ENCODE measurements around the gene GLG1.
A peak's percentile ranks its signal among the peaks of the same experiment; 100 is the strongest.
"Not testable (repeated sequence)": the region's sequence is repeated elsewhere in the genome, so short reads cannot be mapped to it uniquely, and the experiment has no call there.

The GLG1 gene

GRCh38 chr16:74412138-74412774 is 194.7 kb downstream of the GLG1 start:
- H3K36me3 Mint-ChIP-seq (ENCODE audit: low read depth); H3K4me1 Mint-ChIP-seq (ENCODE audit: low read depth); H3K27me3 Mint-ChIP-seq; H3K27ac Mint-ChIP-seq; H3K9me3 Mint-ChIP-seq; H3K4me3 Mint-ChIP-seq; intact Hi-C loops (cut with micrococcal nuclease): not testable (repeated sequence)

GRCh38 chr16:74410981-74411380 is 195.9 kb downstream of the GLG1 start:
- H3K36me3 Mint-ChIP-seq (ENCODE audit: low read depth); H3K27me3 Mint-ChIP-seq; intact Hi-C loops (cut with micrococcal nuclease); H3K4me3 Mint-ChIP-seq; H3K27ac Mint-ChIP-seq; H3K9me3 Mint-ChIP-seq; H3K4me1 Mint-ChIP-seq (ENCODE audit: low read depth): not testable (repeated sequence)

DNA sequence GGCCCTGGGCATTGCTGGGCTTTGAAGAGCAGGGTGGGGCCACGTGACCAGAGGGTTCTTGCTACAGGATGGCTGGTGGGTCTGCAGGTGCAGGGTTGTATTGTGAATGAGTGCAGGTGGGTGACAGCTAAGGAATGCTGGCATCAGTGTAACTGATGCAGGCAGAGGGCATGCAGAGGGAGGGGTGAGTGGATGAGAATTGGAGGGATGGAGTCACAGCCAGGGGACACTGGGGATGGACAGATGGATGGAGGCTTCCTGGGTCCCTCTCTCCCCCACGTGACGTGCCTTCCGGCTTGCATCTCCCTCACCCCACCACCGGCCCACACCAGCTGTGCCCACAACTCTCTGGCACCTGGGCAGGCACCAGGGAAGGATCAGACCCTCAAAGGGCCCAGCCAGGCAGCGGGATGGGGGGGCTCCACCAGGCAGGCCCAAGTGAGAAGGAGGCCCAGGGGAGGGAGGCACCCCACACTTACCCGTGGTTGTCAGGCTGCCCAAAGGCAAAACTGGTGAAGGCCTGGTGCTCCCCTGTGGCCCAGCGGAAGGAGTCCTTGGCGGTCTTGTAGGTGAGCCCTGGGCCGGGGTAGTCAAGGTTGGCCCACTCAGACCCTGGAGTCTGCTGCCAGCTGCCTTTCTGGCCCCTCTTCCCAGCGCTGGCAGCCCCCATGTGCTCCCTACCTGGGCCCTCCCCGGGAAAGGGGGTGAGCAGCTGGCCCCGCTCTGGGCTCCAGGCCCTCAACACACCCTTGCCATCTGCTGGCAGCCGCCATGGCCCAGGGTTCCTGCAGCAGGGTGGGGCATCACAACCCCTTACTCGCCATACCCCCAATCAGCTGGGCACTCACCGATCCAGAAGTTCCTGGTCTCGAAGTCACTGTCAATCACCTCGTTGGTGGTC is 196.6 kb downstream of the GLG1 start:
- H3K27ac Mint-ChIP-seq; H3K27me3 Mint-ChIP-seq; H3K9me3 Mint-ChIP-seq; intact Hi-C loops (cut with micrococcal nuclease); H3K4me3 Mint-ChIP-seq; H3K36me3 Mint-ChIP-seq (ENCODE audit: low read depth); H3K4me1 Mint-ChIP-seq (ENCODE audit: low read depth): not testable (repeated sequence)

- H3K27ac Mint-ChIP-seq; H3K9me3 Mint-ChIP-seq; H3K4me1 Mint-ChIP-seq (ENCODE audit: low read depth); H3K27me3 Mint-ChIP-seq; H3K4me3 Mint-ChIP-seq; H3K36me3 Mint-ChIP-seq (ENCODE audit: low read depth); intact Hi-C loops (cut with micrococcal nuclease): not testable (repeated sequence)
Measured at GRCh38 chr16:74409185-74409981, 197.5 kb downstream of the GLG1 start.

- Mint-ChIP-seq H3K27ac (peak overlapping the region; percentile 72), H3K4me3 (peak overlapping the region; percentile 71)
- H3K9me3 Mint-ChIP-seq; H3K27me3 Mint-ChIP-seq; H3K36me3 Mint-ChIP-seq (ENCODE audit: low read depth); H3K4me1 Mint-ChIP-seq (ENCODE audit: low read depth); intact Hi-C loops (cut with micrococcal nuclease): not testable (repeated sequence)
Measured at GRCh38 chr16:74407362-74407705, 199.6 kb downstream of the GLG1 start.

- Mint-ChIP-seq H3K4me3 (peak overlapping the region; percentile 71), H3K27ac (peak overlapping the region; percentile 72)
- H3K36me3 Mint-ChIP-seq (ENCODE audit: low read depth); intact Hi-C loops (cut with micrococcal nuclease); H3K4me1 Mint-ChIP-seq (ENCODE audit: low read depth); H3K9me3 Mint-ChIP-seq; H3K27me3 Mint-ChIP-seq: not testable (repeated sequence)
Measured at GRCh38 chr16:74406600-74407361, 200.1 kb downstream of the GLG1 start.

DNA sequence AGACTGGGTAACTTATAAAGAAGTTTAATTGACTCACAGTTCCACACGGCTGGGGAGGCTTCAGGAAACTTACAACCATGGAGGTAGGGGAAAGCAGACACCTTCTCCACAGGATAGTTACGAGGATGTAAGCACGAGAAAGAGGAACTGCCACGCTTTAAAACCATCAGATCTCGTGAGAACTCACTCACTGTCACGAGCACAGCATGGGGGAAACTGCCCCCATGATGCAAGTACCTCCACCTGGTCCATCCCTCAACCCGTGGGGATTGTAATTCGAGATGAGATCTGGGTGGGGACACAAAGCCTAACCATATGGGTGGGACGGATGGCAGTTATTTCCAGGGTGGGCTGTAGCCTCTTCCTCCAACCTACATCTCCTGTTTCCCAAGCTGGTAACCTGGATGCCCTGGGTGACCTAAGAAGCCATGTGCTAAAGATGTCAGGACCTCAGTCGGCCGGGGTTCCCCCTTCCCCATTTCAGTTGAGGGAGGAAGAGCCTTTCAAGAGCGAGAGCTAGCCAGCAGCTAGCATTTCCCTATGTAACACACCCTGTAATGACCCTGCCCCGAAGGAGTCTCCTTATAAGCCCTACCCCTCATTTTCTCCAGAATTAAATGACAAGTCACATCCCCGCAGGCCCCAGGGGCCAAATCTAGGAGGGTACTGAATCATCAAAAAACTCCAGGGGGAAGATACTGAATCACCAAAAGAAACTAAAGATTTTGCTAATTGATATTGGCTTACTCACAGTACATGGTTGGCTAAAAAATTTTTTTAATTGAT is 202.6 kb downstream of the GLG1 start:
- H3K27ac Mint-ChIP-seq: not testable (repeated sequence)

DNA sequence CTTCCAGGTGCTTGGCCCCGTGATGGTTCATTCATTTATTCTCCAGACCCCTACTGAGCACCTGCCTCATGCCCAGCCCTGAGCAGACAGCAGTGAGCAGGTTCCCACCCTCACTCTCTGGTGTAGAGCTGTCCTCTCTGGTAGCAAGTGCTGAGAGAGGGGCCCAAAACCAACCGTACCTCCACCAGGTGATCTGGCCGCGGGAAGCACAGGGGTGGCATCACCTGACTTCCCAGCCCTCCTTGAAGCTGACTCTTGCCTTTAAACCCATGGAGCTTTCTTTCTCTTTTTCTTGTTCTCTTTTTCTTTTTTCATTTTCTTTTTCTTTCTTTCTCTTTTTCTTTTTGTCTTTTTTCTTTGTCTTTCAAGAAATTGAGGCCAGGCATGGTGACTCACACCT is 206.7 kb downstream of the GLG1 start:
- H3K9me3 Mint-ChIP-seq; H3K27ac Mint-ChIP-seq; H3K4me3 Mint-ChIP-seq; H3K36me3 Mint-ChIP-seq (ENCODE audit: low read depth); H3K4me1 Mint-ChIP-seq (ENCODE audit: low read depth); intact Hi-C loops (cut with micrococcal nuclease): not testable (repeated sequence)
- H3K27me3 Mint-ChIP-seq: peaks cover 21% of the 10 kb centered on the region

More for the DNA sequence above, 202.6 kb downstream of the GLG1 start:
- H3K9me3 Mint-ChIP-seq; intact Hi-C loops (cut with micrococcal nuclease); H3K4me3 Mint-ChIP-seq; H3K4me1 Mint-ChIP-seq (ENCODE audit: low read depth); H3K27me3 Mint-ChIP-seq; H3K36me3 Mint-ChIP-seq (ENCODE audit: low read depth): not testable (repeated sequence)

DNA sequence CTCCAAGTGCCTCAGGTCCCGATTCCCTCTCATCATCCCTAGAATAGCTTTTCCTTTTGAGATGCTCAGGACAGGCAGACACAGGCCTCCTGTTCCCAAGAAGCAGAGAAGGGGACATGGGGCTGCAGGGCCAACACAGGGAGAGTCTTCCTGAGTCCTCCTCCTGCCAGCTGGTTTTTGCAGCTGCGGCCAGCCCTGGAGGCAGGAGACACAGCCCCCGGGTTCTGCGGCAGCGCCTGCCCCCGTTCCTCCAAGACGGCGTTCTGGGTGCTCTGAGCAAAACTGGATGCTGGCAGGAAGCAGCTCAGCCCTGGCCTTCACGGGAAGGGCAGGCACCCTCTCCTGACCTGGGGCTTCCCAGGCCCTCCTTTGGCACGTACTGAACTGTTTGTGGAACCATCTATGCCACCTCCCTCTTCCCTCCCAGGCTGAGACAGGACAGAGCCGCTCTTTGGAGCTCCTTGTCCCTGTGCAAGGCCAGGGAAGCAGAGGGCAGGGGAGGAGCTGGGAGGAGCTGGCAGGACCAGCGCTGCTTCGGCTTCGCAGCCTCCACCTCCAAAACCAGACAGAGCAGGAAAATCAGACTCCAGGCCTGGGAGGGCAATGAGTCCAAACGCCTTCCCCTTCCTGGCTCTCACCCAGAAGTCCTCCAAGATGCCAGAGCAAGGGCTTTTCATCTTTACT is 208.6 kb downstream of the GLG1 start:
- intact Hi-C loops (cut with micrococcal nuclease); H3K36me3 Mint-ChIP-seq (ENCODE audit: low read depth); H3K4me1 Mint-ChIP-seq (ENCODE audit: low read depth); H3K27ac Mint-ChIP-seq; H3K4me3 Mint-ChIP-seq; H3K9me3 Mint-ChIP-seq: not testable (repeated sequence)
- H3K27me3 Mint-ChIP-seq: peaks cover 21% of the 10 kb centered on the region
